Hindlimb muscle (tissue), 1 donor: Measurements from ENCODE around the gene FEV. TPM values are rescaled to one million over a fixed set of nuclear protein-coding genes. Genes with fewer than 3 reads are reported as not detected.
A peak's percentile ranks its signal among the peaks of the same experiment; 100 is the strongest.

Experiments used
- DNase-seq: peaks from one replicate; pipeline ENCODE4 v3.0.0-alpha.2; 2013
- polyA plus RNA-seq: library from polyadenylated mRNA; unstranded; fragments of 120-200 nt; gene quantifications from one replicate; pipeline ENCODE4 v1.2.1, GENCODE V29; 2013; ENCODE audit not compliant: insufficient read length

Gene FEV
- 0.58 TPM for polyA plus RNA-seq

- DNase-seq, result no peak
These were observed at the start of gene FEV for GRCh38 chr2:218985021-218985324. FEV (minus strand) TSS chr2:218985184; CDS start chr2:218985075, 109 bp downstream.

DNA sequence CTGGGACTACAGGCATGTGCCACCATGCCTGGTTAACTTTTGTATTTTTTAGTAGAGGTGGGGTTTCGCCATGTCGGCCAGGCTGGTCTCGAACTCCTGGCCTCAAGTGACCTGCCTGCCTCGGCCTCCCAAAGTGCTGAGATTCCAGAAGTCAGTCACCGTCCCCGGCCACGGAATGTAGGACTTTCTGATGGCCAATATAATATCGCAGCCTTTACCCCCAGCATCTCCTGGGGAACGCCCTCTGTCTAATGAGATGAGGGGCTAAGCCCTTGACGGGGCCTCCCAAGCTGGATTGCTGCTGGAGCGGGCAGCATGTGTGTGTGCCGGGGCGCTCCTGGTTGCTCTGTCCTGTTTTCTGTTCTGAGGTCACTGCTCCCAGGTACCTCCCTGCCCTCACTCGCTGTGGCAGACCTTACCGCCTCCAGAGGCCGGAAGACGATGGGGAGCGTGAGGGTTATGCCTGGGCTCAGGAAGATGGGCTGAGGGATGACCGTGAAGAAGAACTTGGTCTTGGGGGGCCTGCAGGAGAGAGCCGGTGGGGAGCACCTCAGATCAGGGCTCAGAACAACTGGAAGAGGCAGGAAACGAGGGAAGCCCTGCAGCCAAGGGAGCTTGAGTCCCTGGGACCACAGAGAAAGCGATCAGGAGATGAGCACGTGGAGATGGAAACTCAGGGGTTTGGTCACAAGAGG lies 47.2 kb upstream of the FEV start:
- DNase-seq, result no peak

DNA sequence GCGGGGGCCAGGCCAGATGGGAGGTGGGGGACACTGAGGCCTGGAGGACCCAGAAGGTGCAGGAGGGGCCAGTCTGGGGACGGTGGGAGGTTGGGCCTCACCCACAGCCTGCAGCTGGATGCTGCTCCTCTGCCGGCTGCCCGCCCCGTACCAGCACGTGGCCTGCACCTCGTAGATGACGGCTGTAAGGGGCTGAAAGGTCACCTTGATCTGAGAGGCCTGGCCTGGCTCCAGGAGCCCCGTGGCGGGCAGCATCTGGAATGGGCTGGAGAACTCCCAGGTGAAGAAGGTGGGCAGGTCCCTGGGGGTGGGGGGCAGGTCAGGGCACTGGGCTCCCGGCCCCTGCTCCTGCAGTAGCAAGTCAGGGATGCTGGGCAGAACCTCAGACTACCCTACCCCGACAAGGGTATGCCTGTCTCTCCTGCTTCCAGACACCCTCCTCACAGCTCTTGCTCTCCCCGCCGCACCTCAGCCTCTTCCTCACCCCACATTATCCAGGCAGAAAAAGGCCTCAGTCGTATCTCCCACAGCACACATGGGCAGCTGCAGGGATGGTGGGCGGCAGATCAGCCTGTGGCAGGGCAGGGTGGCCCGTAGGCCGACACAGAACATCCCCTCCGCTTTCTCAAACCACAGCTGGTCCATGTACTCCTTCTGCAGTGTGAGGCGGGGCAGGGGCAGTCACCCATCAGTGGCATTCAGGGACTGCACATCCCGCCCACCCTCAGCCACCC lies 46.2 kb upstream of the FEV start:
- no peak for DNase-seq

- no peak for DNase-seq
These were observed 45.4 kb upstream of the FEV start for GRCh38 chr2:219030177-219030940.

DNA sequence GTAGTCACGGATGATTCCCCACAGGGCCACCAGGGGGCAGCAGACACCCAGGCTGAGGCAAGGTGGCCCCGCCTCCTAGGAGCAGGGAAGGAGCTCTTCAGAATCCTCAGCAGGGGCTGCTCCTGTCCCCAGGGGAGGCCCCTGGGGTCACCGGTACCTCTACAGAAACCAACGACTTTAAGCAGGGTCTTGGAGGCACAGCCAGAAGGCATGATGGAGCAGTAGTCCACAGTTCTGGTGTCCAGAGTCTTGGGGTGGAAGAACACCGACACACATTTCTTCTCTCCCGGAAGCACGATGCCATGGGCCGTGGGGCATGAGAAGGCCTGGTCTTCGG lies 44.8 kb upstream of the FEV start:
- peak; percentile 71 for DNase-seq

DNA sequence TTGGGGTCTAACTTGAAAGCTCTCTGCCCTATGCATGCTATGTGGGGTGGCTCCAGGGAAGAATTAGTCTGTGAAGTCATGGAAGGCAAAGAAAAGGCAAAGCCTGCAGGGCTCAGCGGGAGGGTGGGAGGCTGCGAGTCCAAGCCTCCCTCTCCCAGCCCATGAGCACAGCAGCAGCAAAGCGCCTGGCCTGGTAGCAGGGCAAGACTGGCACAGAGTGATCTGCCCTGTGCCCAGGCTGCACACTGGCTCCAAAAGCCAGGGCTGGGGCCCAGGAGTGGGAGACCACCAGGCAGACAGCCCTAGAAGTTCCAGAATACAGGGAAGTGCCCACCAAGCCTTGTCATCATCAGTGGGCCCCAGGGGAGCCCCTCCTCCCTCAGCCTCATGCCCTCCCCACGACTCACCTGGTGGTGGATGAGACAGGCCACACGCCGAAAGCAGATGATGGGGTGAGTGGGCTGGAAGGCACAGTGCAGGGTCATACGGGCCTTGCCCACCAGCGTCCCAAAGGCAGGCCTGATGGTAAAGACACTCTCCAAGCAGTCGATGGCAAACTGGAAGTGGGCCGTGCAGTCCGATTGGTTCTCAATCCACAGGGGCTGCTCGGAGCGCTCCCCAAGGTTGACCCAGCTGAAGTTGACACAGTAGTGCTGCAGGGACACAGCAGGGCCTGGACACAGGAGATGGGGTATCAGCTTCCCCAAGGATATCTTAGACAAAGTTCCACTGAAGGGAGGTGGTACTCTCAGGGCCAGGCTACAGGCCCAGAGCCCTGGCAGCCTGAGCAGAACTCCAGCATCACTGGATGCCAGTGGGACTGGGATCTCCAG lies 44.2 kb upstream of the FEV start:
- no peak for DNase-seq

DNA sequence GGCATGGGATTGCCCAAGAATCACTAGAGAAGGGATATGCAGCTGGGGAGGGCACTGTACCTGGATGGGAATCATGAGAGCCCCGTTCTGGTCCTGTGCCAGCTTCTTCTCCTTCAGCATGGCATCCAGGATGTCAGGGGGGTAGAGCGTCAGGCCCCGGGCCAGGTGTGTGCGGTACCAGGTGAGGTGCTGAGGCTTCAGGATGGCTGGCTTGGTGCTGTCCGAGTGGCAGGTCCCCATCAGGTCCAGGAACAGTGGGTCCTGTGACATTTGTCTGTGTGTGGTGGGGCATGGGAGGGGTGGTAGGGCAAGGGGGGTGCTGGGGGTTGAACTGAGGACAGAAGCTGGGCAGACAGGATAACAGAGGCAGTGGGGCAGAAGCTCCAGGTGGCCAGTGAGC lies 43.2 kb upstream of the FEV start:
- DNase-seq, result no peak

DNA sequence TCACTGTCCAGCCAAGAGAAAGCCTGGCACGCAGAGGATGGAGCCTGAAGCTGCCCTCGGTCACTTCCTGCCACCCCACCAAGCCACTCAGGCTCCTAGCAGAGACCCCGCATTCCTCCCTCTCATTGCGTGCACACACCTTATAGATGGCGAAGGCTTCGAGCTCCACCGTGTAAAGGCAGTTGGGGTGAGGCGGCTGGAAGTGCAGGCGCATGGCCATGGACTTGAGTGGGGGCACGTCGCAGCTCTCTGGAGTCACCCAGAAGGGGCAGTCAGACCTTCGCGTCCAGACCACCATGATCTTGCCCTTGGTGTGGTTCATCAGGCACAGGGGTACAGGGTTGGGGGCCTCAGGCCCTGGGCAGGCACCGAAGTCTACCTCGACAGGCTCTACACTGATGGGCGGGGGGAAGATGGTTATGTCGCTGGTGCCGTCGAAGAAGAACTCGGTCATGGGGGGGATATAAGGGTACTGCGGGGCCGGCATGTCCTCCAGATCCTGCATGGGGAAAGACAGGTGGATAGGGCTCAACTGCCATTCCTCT lies 42.6 kb upstream of the FEV start:
- DNase-seq, result no peak

DNA sequence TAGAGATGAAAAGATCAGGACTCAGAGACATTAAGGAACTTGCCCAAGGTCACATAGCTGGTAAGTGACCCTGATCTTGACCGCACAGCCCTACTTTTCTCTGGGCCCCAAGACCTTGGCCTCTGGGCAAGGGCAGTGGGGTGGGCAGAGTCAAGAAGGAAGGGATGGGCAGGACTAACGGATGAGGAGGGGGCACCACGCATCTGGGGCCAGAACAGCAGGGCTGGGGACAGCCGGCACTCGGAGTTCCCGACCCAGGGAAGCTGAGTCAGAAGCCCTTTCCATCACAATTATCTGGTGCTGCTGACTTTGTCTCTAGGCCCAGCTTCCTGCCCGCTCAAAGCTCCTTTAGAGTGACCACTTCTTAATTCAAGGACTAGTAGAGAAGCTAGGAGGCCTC lies 42.0 kb upstream of the FEV start:
- no peak for DNase-seq

- DNase-seq, result no peak
These were observed 40.9 kb upstream of the FEV start for GRCh38 chr2:219025637-219026585.

GRCh38 chr2:219024059-219024458 lies 39.1 kb upstream of the FEV start:
- DNase-seq, result no peak

DNA sequence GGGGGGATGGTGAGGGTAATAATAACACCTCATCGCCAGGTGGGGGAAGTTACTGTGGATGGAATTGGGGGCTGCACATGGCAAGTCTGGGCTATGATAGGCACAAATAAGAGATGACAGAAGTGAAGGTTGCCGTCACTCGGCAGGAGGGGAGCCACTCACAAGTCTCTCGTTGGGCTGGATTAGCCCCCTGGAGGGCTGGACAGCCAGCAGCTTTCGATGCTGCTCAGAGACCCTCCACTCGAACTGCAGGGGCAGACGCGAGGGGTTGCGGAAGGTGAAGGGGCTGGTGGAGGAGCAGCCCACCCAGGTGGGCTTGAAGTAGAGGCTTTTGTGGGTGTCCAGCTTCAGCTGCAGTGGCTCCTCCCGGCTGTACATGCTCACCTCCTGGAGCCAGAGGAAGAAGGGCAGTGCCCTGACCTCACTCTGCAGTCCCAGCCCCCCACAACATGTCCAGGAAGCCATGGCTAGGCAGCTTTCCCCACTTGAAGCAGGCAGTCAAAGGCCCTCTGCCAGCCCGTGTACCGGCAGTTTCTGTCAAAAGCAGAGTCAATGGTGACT lies 38.1 kb upstream of the FEV start:
- no peak for DNase-seq

DNA sequence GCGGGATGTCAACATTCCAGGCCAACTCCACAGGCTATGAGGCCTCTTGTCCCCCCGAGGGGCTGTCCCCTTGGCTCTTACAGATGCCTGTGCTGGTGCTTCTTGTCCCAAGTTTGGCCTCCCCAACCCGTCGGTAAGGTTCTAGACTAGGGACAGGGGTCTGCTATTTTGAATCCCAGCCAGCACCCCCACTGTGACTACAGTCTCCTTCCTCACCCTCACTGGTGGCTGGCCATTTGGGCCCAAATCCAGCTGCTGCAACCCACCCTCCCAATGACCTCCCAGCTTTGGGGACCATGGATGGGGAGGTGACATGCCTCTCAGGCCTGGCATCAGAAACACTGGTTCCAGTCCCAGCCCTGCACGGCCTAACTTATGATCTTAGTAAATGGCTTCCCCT lies 37.6 kb upstream of the FEV start:
- no peak for DNase-seq

GRCh38 chr2:219022041-219022440 lies 37.1 kb upstream of the FEV start:
- DNase-seq, result no peak

- no peak for DNase-seq
These were observed 36.6 kb upstream of the FEV start for GRCh38 chr2:219021591-219021990.

DNA sequence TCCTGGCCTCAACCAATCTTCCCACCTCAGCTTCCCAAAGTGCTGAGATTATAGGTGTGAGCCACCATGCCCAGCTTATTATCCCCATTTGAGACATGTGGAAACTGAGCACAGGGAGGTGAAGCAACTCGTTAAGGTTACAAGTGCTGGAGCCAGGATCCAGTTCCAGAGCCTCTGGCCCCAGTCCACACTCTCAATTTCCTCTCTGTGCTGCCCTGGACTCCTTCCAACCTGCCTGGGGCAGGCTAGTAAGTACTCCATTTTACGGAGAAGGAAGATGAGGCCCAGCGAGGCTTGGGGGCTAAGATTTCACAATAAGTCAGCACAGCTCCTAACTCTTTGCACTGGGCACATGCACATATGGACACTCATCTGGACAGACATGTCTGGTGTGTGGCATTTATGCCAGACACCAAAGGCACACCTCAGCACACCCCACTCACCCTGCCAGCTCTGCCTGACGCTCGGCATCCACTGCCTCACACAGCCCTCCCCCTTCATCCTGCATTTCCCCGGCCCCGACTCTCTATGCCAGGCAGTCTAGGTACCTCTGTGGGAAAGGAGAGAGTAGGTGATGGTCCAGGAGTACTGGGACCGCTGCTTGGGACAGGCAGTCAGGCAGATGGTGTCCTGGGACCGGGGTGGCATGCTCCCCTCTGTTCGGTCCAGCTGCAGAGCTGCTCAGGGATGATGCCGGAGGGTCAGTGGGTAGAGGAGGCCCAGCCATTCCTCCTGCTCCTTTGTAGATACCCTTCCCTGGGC lies 35.8 kb upstream of the FEV start:
- DNase-seq, result no peak

GRCh38 chr2:219019436-219019835 lies 34.5 kb upstream of the FEV start:
- no peak for DNase-seq

GRCh38 chr2:219018726-219019125 lies 33.7 kb upstream of the FEV start:
- DNase-seq, result no peak

DNA sequence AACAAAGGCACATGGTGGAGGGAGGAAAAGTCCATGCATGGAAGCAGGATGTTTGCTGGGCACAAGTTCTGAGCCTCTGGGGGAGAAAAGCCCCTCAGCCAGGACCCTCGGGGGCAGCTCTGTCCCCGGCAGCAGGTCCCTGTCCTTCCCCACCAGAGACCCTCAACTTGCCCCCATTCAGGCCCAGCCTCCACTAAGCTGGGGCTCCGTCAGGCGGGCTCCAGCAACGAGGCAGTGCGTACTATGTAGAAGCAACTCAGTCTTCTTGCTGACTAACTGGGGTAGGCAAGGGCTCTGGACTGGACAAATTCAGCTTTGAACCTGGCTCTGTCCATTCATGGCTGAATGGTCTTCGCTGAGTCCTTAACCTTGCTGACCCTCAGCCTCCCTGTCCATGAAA lies 33.3 kb upstream of the FEV start:
- no peak for DNase-seq

DNA sequence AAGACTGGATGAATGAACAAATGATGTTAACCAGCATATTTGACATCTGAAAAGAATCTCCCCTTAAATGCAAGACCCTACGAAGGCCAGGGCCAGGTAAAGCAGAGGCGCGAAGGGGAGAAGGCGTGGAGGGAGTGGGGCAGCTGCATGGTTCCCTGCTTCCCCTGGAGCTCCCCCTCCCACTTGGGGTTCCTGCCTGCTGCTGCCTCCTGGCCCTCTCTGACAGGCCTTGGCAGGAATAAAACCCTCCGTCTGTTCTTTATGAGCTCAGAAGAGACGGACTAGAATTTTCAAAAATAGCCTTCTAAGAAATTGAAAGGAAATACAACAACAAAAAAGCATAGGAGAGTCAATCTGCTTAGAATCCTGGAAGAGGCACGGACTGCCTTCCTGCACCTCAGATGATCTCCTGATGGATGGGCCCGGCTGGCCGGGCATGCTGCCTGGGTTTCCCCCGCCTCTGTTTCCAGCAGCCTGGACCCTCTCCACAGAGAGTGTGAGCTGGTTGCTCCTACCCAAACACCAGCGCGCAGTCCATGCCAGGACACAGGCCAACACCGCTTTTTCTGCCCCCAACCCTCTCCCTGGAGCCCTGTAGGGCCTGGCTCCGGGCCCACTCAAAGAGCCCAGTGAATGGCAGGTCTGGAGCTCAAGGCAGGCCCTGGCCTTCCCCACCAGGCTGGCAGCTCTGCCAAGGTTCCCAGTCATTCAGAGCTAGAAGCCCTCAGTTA lies 32.4 kb upstream of the FEV start:
- DNase-seq, result no peak
